GM10266 (cell line): Measurements from ENCODE around the gene NELFA.

Source experiments
- DNase-seq: peaks from one replicate; pipeline ENCODE4 v3.0.0; 2012; ENCODE audit errors: extremely low spot score
- CTCF ChIP-seq: IDR thresholded peaks from 2 replicates; pipeline ENCODE4 v1.5.1; 2012; ENCODE audit warnings: mild to moderate bottlenecking, low read depth; ENCODE audit not compliant: control insufficient read depth, insufficient read depth; ENCODE audit errors: missing control alignments

Gene NELFA

DNA sequence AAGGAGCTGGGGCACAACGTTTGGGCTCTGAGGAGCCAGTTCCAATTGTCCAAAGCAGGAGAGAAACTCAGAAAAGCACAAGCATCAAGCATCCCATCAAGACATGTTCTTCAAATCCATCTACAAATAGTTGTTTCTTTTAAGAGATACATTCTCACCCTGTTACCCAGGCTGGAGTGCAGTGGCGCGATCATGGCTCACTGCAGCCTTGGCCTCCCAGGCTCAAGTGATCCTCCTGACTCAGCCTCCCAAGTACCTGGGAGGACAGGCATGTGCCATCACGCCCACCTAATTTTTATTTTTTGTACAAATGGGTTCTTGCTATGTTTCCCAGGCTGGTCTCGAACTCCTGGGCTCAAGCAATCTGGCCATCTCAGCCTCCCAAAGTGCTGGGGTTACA lies 18.1 kb downstream of the NELFA start:
- no peak for TF ChIP-seq CTCF

DNA sequence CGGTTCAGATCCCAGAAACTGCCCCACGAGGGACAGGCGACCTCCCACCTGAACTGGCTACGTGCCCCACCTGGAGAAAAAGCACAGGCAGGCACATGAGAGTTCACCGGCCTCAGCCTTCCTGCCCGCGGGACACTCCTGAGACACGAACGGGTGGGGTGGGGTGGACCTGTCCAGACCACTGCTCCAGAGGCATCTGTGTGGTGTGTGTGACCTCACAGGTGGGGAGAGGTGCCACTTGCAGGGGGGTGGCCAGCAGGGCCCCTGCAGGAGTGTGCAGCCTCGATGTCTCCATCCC lies 18.5 kb downstream of the NELFA start:
- no peak for TF ChIP-seq CTCF
- no peak for DNase-seq

More for the DNA sequence above, 18.1 kb downstream of the NELFA start:
- DNase-seq, result no peak

DNA sequence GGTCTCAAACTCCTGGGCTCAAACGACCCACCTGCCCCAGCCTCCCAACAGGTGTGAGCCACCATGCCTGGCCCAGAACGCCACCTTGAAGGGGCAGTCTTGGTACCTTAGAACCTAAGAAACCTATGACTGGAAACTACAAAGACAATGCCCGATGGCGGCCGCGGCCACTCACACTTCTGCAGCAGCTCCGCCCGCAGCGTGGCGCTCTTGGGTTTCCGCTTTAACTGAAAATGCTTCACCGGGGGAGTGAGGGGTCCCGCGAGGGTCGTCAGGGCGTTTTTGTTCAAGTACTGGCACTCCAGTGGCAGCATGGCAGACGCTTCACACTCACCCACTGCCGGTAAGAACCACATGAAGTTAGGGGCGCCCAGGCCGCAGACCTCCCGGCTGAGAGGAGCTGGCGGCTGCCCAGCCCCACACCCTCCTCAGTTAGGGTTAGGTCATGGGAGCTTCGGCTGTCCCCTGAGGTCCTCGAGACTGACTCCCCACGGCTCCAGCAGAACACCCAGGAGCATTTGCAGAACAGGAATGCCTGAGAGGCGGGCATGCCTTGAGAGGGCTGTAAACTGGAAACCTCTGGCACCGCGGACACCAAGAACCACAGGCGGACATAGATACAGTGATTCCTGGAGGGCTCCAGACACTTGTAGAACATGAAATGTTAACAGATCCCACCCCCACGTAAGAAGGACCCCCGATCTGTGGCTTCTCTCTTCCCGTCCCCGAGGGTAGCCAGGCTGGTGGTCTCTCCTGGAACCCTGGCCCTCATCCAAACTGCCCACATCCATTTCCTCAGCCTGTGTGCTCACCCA lies 19.0 kb downstream of the NELFA start:
- no peak for DNase-seq
- TF ChIP-seq CTCF, result no peak

GRCh38 chr4:1988327-1988724 lies 20.4 kb downstream of the NELFA start:
- TF ChIP-seq CTCF, result no peak
- DNase-seq, result no peak

DNA sequence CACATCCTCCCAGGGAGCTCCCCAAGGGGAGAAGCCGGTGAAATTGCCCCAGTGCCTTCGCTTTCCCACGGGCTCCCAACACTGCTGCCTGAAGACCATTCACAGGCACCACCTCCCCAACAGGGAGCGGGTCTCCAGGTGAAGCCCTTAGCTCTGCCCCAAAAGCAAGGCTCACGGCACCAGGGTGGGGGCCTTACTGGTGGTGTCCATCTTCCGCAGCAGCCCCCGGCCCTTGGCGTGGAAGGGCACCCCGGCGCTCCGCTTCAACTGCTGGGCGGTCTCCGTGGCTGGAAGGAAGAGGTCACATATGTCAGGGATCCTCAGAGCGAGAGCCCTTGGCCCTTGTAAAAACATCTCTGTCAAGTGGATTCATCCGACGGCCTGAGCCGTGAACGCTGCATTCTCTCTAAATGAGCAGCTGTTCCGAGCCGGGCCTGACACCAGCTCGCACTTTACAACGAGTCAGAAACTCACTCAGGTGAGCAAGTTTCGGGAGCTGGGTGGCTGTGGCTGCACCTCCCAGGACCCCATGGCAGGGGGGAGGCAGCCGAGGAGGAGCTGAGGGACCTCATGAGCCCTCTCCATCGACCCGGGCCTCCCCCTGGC lies 20.9 kb downstream of the NELFA start:
- DNase-seq, result no peak
- no peak for TF ChIP-seq CTCF

DNA sequence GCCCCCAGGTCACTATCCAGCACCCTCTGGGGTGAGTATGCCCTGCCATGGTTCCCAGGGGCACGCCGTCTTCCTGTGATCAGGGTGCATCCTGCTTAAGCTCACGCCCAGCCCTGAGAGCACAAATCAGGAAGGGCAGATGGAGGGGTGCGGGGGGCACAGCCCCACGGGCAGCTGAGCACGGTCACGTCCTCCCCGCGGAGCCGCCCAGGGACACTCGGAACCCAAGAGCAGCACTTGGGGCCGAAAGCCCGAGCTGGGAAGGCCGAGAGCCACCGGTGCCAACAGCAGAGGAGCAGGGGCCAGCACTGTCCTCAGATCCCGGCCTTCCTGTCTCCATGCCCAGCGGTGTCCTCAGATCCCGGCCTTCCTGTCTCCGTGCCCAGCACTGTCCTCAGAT lies 21.5 kb downstream of the NELFA start:
- DNase-seq, result no peak
- no peak for TF ChIP-seq CTCF

DNA sequence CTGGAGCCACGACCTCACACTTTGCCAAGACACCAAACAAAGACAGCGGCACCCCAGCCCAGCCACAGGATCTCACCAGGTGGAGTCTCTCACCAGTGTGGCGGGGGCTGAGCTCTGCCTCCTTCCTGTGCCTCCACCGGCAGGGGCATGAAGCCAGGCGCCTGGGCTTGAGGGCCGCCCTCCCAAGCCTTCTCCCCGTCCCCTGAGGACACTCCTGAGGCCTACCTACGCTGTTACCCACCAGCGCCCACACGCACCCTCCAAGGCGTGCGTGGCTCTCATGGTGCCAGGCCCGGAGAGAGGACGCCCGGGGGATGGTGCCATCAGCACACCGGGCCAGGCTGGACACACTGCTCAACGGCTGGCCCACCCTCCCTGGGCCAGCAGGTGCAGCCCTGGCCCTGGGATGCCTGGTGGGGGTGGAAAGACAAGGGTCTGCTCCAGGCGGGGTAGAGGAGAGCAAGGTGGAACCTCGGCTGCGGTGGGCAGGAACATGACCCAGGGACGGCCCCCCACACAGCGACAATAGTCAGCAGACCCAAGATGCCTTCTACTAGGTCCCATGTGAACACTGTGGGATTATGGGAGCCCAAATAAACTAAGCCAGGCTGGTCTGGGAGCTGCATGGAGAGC lies 22.1 kb downstream of the NELFA start:
- peak; percentile 26 for DNase-seq
- no peak for TF ChIP-seq CTCF
